ENCODE data around the gene HPS3.
"Not testable (repeated sequence)": the region's sequence is repeated elsewhere in the genome, so short reads cannot be mapped to it uniquely, and the experiment has no call there.

HPS3 gene

GRCh38 chr3:149196805-149197592 lies 67.6 kb downstream of the HPS3 start:
- FAIRE-seq, result not testable (repeated sequence)

- FAIRE-seq, result no peak
Observed at GRCh38 chr3:149197669-149198068, 68.2 kb downstream of the HPS3 start.

- no peak for FAIRE-seq
Observed at GRCh38 chr3:149198611-149199010, 69.2 kb downstream of the HPS3 start.

GRCh38 chr3:149199474-149199873 lies 70.0 kb downstream of the HPS3 start:
- FAIRE-seq, result no peak

GRCh38 chr3:149203758-149204157 lies 74.3 kb downstream of the HPS3 start:
- no peak for FAIRE-seq

GRCh38 chr3:149204390-149204991 lies 75.1 kb downstream of the HPS3 start:
- FAIRE-seq, result no peak

- FAIRE-seq, result no peak
Observed at GRCh38 chr3:149207475-149207874, 78.0 kb downstream of the HPS3 start.

DNA sequence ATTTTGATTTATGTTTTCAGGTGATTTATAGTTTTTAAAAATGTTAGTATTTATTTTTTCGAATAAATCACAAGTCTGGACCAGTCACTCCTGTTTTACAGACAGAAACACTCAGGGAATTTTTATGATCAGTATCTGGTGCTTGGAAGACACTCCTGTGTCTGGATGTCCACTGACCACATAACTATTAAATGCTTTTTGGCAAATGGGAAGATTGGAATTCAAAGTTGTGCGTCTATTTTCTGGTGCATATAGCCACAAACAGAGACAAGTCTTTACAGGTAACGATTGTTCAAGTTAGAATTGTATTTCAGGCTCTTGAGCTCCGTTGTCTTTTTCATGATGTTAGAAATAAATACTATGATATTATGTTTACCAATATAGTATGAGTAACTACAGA lies 80.0 kb downstream of the HPS3 start:
- no peak for FAIRE-seq

DNA sequence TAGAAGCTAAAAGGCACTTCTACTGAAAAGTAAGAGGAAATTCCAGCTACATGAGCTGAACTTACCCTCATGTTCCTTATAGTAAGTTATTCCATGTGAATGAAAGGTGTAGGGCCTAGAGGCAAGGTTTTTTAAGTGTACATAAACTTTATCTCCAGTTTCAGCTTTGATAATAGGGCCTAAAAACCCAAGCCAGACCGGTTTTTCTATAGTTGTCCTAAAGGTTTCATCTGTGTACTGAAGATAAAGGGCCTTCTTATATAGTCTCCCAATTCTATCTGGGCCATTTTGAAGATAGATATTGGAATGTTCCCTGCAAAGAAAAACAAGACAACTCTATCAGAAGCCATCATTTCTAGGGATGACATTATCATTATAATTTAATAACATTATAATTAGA lies 82.9 kb downstream of the HPS3 start:
- FAIRE-seq, result no peak

DNA sequence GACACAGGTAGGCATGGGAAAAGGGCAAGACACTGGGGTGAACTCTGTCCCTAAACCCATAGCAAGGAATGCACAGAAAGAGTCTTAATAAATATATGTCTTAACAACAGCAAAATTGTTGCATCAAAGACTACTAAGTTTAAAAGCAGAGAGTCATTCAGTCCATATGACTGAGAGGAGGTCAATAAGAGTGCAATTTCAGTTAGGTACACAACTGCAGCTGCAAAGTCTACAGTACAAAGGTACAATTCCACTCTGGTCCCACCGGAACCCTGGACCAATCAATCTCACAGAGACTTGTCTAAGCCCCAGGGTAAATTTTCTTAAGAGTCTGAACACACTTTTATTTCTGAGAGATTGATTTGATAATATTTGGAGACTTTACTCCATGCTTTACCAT lies 85.3 kb downstream of the HPS3 start:
- FAIRE-seq, result no peak

DNA sequence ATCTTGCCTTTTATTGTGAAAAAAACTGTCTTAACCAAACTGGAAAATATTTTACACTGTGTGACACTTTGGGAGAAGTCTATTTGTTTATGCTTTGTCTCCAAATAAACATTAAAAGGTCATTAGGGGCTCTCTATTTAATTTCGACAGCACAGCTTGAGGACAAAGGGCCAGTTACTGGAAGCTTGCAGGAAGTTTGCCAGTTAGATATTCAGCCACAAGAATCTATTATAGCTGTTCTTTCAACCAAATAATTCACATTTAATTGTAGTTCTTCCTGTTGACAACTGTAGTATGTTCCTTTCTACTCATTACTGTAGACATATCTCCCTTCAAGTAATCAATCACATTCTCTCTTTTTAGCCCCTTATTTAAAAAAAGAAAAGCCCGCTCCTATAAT lies 86.1 kb downstream of the HPS3 start:
- no peak for FAIRE-seq

GRCh38 chr3:149216193-149216869 lies 86.9 kb downstream of the HPS3 start:
- FAIRE-seq, result no peak

DNA sequence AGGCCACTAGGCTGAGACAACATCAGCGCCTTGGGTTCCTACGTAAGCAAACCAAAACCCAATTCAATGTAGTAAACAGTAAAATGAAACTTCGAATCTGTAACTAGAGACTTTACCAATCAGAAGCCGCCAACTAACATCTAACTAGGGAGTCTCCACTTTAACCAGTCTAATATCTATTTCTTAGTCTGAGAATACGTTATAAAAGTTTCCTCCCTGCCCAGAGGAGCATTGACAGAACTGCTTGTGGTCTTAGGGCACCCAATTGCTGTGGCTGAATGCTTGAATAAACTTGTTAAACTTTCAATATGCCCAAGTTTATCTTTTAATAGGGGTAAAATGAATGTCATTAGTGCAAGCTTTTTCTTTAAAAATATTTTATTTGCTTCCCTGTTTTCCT lies 87.9 kb downstream of the HPS3 start:
- no peak for FAIRE-seq

- FAIRE-seq, result not testable (repeated sequence)
Observed at GRCh38 chr3:149219380-149220121, 90.1 kb downstream of the HPS3 start.

GRCh38 chr3:149221783-149222517 lies 92.5 kb downstream of the HPS3 start, which contains the start of gene CP:
Gene CP, minus strand, starts transcription at chr3:149221829. Its CDS starts 37 bp downstream, at chr3:149221792.
- peak; percentile 64 for FAIRE-seq
